Thyroid gland (tissue), 4 donors: ENCODE results near the gene LRRC34.

ENCODE experiments used
- POLR2A ChIP-seq, 2 donors: fragments of 450-650 bp; IDR thresholded peaks; one replicate each; pipeline ENCODE4 v1.6.1; 2017; ENCODE audit warnings: antibody characterized with exemption in 2 of 2, mild to moderate bottlenecking in 2 of 2, moderate library complexity in 1 of 2
- TF ChIP-seq, protein P1 (sequence below), 6 experiments: fragments of 200-600 bp in 3 of 6; fragments of 450-650 bp in 3 of 6; sonication (generic) in 3 of 6; IDR thresholded peaks; one replicate each; pipeline ENCODE4 v1.5.1; 2016 to 2019; ENCODE audit warnings: antibody characterized with exemption in 6 of 6, mild to moderate bottlenecking in 2 of 6, inconsistent platforms in 1 of 6, moderate library complexity in 1 of 6

- TF ChIP-seq, protein P1, sequence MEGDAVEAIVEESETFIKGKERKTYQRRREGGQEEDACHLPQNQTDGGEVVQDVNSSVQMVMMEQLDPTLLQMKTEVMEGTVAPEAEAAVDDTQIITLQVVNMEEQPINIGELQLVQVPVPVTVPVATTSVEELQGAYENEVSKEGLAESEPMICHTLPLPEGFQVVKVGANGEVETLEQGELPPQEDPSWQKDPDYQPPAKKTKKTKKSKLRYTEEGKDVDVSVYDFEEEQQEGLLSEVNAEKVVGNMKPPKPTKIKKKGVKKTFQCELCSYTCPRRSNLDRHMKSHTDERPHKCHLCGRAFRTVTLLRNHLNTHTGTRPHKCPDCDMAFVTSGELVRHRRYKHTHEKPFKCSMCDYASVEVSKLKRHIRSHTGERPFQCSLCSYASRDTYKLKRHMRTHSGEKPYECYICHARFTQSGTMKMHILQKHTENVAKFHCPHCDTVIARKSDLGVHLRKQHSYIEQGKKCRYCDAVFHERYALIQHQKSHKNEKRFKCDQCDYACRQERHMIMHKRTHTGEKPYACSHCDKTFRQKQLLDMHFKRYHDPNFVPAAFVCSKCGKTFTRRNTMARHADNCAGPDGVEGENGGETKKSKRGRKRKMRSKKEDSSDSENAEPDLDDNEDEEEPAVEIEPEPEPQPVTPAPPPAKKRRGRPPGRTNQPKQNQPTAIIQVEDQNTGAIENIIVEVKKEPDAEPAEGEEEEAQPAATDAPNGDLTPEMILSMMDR (IDR thresholded peaks at IDR 0.05) = no peak
- no peak for TF ChIP-seq POLR2A (IDR thresholded peaks at IDR 0.05)
Observed at GRCh38 chr3:169848741-169849140, 36.0 kb upstream of the LRRC34 start.
